NCI-H226 (cell line): ENCODE measurements around the gene BATF3.
"Not testable (repeated sequence)": the region's sequence is repeated elsewhere in the genome, so short reads cannot be mapped to it uniquely, and the experiment has no call there.

Experiments
- DNase-seq: peaks from one replicate; pipeline ENCODE4 v3.0.0-alpha.2; 2015

The BATF3 gene

GRCh38 chr1:212680680-212681389, 18.8 kb downstream of the BATF3 start:
- no peak for DNase-seq

DNA sequence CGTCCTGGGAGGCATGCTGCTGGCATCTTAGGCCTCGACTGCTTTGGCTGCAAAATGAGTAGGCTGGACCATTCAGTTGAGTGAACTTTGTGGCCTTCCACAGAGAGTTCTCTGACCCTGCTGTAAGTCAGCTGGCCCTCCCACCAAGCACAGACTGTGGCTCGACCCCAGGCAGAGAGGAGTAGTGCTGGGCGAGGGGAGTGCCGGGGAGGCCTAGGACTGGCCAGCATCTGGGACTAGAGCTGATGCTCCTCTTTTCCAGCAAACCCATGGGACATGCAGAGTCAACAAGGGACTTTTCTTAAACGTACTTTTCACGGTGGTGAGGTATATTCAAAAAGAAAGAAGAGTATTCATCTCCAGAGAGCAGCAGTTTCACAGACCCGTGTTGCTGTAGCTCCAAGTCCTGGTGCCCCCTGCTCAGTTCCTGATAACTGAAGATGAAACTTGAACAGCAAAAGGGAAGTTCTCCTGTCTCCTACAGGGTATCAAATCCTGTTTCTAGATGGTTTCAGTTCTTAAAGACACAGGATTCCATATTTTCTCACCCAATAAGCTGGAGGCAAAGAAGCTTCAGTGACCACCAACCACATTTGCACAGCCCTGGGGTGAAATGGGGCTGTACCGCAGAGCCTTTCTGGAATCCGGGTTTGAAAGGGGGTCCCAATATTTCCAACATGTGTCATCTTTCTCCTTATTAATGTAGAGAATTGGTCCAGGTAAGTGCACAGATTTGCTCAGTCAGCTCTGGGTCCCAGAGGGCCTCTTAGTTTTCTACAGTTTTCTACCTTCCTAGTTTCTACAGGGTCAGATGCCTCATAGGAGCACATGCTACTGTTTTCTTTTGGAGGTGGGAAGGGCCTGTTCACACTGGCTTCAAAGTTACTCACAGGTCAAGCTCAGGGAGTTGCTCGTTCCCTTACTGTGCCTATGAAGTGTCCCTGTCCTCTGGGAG, 20.9 kb downstream of the BATF3 start:
- DNase-seq: no peak

DNA sequence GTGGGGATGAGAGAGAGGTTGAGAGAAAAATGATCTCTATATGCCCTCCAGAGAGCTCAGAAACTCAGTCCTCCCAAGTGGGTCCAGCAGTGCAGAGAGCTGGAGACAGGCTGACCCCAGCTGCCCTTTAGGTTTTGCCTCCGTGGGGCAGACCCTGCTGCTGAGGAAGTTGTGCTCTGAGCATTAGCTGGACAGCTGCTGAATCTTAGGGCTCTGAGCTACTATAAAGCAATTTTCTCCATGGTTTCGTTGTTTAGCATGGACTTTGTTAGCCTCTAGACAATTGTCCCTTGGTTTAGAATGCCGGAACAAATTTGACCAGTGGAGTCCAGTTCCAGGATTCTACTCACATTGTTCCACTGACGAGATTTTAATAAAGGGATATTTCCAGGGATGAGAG, 22.1 kb downstream of the BATF3 start:
- no peak for DNase-seq

DNA sequence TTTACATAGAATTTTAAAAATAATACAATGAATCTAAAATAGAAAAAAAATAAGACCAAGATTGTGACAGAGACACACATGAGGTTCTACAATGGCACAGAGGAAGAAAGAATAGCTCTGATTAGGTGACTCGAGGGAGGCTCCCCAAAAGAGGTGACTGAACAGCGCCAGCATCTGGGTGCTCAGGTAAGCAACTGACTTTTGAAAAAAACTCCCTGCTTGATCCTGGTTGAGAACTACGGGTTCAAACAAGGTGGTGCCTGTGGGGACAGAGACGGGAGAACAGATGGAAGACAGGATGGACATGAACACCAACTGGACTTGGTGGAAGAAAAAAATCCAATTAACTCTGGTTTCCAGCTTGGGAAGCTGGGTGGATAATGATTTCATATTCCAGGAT, 22.5 kb downstream of the BATF3 start:
- no peak for DNase-seq

- no peak for DNase-seq
These were observed 24.0 kb downstream of the BATF3 start for GRCh38 chr1:212675675-212676074.

DNA sequence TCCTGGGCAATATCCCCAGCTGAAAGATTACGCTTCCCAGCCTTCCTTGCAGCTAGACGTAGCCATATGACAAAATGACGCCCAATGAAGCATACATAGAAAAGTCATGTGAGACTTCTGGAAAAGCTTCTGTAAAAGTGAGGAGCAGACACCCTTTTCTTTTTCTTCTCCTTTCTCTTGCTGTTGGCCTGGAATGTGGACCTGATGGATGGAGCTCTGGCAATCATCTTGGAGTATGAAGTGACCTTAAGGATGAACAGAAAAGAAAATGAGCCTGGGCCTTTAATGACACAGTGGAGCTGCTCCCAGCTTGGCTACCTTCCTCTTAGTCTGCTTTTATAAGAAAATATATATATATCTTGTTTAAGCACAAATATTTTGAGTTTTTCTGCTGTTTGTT, 24.8 kb downstream of the BATF3 start:
- DNase-seq: no peak

- peak; percentile 86 for DNase-seq
These were observed 28.2 kb downstream of the BATF3 start for GRCh38 chr1:212671342-212672031.

DNA sequence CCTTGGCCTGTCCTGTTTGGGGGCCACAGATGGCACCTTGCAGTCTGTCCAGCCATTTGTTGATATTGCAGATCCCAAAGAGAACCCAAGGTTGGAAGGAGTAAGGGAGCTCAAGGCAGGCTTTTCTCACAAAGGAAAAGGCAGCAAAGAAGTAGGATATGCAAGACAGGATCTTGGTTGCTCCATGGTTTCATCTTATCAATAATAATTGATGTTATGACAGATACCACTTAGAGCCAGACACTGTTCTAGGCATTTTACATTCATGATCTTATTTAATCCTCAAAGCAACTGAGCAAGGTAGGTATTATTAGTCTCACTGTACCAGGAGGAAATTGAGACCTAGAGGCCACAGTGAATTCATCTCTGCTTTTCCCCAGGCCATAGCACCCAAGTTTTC, 28.8 kb downstream of the BATF3 start:
- DNase-seq: no peak

GRCh38 chr1:212670301-212670700, 29.3 kb downstream of the BATF3 start:
- DNase-seq: no peak

GRCh38 chr1:212669600-212669999, 30.0 kb downstream of the BATF3 start:
- DNase-seq: no peak

GRCh38 chr1:212669102-212669501, 30.5 kb downstream of the BATF3 start:
- DNase-seq: no peak

- DNase-seq: no peak
These were observed 31.2 kb downstream of the BATF3 start for GRCh38 chr1:212668477-212668876.

GRCh38 chr1:212667223-212668139, 32.2 kb downstream of the BATF3 start:
- peak; percentile 76 for DNase-seq

- DNase-seq: no peak
These were observed 33.4 kb downstream of the BATF3 start for GRCh38 chr1:212666116-212666775.

DNA sequence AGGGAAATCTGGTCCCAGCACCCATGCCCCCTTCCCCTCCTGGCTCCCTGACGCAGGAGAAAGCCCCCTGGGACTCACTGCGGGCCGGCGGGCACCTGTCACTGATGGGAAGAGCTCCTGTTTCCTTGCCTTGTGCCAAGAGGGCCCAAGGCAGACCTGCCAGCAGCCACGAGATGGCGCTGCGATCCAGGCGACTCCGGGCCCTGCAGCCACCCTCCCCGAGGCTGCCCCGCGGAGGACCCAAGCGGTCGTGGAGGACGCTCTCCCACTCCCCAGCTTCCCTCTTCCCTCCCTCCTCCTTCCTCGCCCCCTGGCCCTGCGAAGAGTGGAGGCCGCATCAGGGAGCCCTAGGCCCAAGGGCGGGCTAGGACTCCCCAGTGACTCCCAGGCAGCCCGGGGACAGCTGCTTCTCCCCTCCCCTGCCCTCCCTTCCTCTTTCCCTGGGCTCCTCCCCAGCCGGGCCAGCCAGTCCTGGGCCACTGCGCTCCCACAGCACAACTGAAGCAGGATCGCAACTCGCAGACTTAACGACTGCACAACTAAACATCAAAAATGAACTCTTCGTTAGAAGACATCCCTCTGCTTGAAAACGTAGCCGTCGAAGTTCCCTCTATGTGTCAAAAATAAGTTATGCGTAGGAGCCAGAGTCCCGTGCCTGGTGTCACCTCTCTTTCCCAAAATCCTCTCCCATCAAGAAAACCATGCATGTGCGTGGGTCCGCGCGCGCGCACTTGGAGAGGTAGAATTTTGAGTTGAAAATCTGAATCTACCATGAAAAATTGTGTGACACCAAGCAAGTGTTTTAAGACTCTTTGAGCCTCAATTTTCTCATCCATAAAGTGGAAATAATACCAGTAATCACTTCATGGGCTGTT, 34.2 kb downstream of the BATF3 start:
- DNase-seq: peak; percentile 38

- no peak for DNase-seq
These were observed 35.0 kb downstream of the BATF3 start for GRCh38 chr1:212664409-212665199.

DNA sequence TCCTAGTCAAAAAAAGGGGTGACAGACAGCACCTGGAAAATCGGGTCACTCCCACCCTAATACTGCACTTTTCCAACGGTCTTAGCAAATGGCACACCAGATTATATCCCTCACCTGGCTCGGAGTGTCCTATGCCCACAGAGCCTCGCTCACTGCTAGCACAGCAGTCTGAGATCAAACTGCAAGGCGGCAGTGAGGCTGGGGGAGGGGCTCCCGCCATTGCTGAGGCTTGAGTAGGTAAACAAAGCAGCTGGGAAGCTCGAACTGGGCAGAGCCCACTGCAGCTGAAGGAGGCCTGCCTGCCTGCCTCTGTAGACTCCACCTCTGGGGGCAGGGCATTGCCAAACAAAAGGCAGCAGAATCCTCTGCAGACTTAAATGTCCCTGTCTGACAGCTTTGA, 41.4 kb downstream of the BATF3 start:
- DNase-seq: not testable (repeated sequence)

GRCh38 chr1:212656730-212657129, 42.9 kb downstream of the BATF3 start:
- no peak for DNase-seq

DNA sequence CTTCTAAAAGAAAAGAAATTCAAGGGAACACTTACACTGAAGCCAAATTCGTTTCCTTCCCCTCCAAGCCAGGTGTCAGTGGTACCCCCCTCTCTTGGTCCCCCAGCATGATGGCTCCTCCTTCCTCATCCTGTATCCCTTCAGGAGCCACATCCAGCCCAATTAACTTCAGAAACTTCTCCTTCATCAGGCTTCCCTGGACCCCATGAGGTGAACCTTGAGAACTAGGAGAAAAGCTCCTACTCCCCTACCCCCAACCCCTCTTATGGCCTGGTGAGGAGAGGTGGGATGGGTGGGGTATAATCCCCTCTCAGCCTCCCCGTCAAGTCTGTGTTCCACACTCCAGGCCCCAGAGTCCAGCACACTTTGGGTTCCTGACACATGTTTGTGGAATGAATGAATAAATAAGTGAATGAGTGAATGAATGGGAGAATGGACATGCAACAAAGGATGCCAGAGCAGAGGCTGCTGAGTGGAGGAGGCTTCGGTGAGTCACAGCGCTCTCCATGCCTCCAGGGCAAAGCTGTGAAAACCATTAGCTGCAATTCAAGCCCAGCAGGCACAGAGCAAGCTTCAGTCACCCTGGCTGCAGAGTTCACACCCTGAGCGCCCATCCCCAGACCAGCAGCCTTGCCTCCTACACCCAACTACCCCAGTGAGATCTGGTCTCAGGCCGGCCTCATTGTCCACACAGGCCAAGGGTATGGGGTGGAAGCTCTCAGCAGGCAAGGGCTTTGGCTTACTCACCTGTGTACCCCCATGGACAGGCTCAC, 43.8 kb downstream of the BATF3 start:
- DNase-seq: peak; percentile 67
